Stimulated activated CD4-positive, alpha-beta T cell treated with anti-CD3 and anti-CD28 coated beads, TNF-alpha, amount 100 ng/mL, for 1 hour (primary cell): ENCODE measurements around the gene FBF1.

Experiments used
- DNase-seq, 3 donors: peaks; one replicate each; pipeline ENCODE4 v3.0.0-alpha.2; 2020; ENCODE audit warnings: low read depth in 3 of 3, low spot score in 1 of 3

Gene FBF1

GRCh38 chr17:75959051-75959838 lies 18.4 kb upstream of the FBF1 start:
- no peak for DNase-seq

- no peak for DNase-seq
Measured at GRCh38 chr17:75950855-75951554, 10.2 kb upstream of the FBF1 start.

- DNase-seq: no peak
Measured at GRCh38 chr17:75950421-75950820, 9.6 kb upstream of the FBF1 start.

- DNase-seq: no peak
Measured at GRCh38 chr17:75945211-75945610, 4.4 kb upstream of the FBF1 start.

- DNase-seq: no peak
Measured at GRCh38 chr17:75943491-75943890, 2.6 kb upstream of the FBF1 start.

- no peak for DNase-seq
Measured at GRCh38 chr17:75942473-75942872, 1.6 kb upstream of the FBF1 start.

- no peak for DNase-seq
Measured at GRCh38 chr17:75941442-75941819, 589 bp upstream of the FBF1 start.

- DNase-seq: no peak
Measured at GRCh38 chr17:75937652-75938051, 3.2 kb downstream of the FBF1 start.

- DNase-seq: no peak
Measured at GRCh38 chr17:75933808-75934207, 7.0 kb downstream of the FBF1 start.

GRCh38 chr17:75932852-75933251 lies 8.0 kb downstream of the FBF1 start:
- no peak for DNase-seq

GRCh38 chr17:75931062-75931461 lies 9.8 kb downstream of the FBF1 start:
- no peak for DNase-seq

GRCh38 chr17:75927286-75927922 lies 13.4 kb downstream of the FBF1 start:
- no peak for DNase-seq

GRCh38 chr17:75926456-75926855 lies 14.4 kb downstream of the FBF1 start:
- DNase-seq: no peak

GRCh38 chr17:75925912-75926311 lies 14.9 kb downstream of the FBF1 start:
- no peak for DNase-seq

- no peak for DNase-seq
Measured at GRCh38 chr17:75925103-75925502, 15.7 kb downstream of the FBF1 start.

- DNase-seq: no peak
Measured at GRCh38 chr17:75922963-75923874, 17.6 kb downstream of the FBF1 start.

GRCh38 chr17:75922173-75922961 lies 18.5 kb downstream of the FBF1 start:
- no peak for DNase-seq

GRCh38 chr17:75921596-75921995 lies 19.2 kb downstream of the FBF1 start:
- DNase-seq: no peak

GRCh38 chr17:75920045-75920560 lies 20.7 kb downstream of the FBF1 start:
- DNase-seq: no peak

- no peak for DNase-seq
Measured at GRCh38 chr17:75919611-75920010, 21.2 kb downstream of the FBF1 start.
